Fibroblast of lung (primary cell): ENCODE measurements around the gene AOC1. TPM values are rescaled to one million over a fixed set of nuclear protein-coding genes. Genes with fewer than 3 reads are reported as not detected.

ENCODE experiments used
- DNase-seq, 2 donors: peaks; one replicate each; pipeline versions ENCODE4 v3.0.0 to v3.0.0-alpha.2; 2010; ENCODE audit warnings: low read depth in 2 of 2
- H2AFZ ChIP-seq: 2 replicates; pipeline ENCODE4 v1.5.1; 2012; ENCODE audit warnings: low read length, control low read depth, inconsistent platforms
- H3K27ac ChIP-seq: 2 replicates; pipeline ENCODE4 v1.5.1; 2011; ENCODE audit warnings: low read length, control low read depth; ENCODE audit not compliant: insufficient read depth
- H3K27me3 ChIP-seq: 2 replicates; pipeline ENCODE4 v1.5.1; 2011; ENCODE audit warnings: mild to moderate bottlenecking, low read length; ENCODE audit not compliant: control insufficient read depth, insufficient read depth
- H3K36me3 ChIP-seq: 2 replicates; pipeline ENCODE4 v1.5.1; 2011; ENCODE audit warnings: low read length; ENCODE audit not compliant: control insufficient read depth, insufficient read depth
- H3K4me1 ChIP-seq: 2 replicates; pipeline ENCODE4 v1.5.1; 2011; ENCODE audit warnings: low read length; ENCODE audit not compliant: control insufficient read depth, insufficient read depth; ENCODE audit errors: extremely low read depth
- H3K4me2 ChIP-seq: 2 replicates; pipeline ENCODE4 v1.5.1; 2011; ENCODE audit warnings: low read length, control low read depth; ENCODE audit not compliant: insufficient read depth; ENCODE audit errors: extremely low read depth
- H3K4me3 ChIP-seq, 4 experiments: fragments of 200-600 bp in 1 of 4; sonication (generic) in 1 of 4; replicated peaks in 1 of 4; 2 replicates each; pipeline ENCODE4 v1.5.1; 2011 to 2016; ENCODE audit warnings: low read length in 4 of 4, low read depth in 3 of 4, mild to moderate bottlenecking in 3 of 4, control low read depth in 2 of 4, inconsistent platforms in 1 of 4, mixed read lengths in 1 of 4; ENCODE audit not compliant: insufficient read depth in 1 of 4; ENCODE audit errors: control extremely low read depth in 1 of 4
- H3K79me2 ChIP-seq: 2 replicates; pipeline ENCODE4 v1.5.1; 2012; ENCODE audit warnings: mild to moderate bottlenecking, low read length, inconsistent platforms; ENCODE audit not compliant: control insufficient read depth, insufficient read depth
- H3K9ac ChIP-seq: 2 replicates; pipeline ENCODE4 v1.5.1; 2011; ENCODE audit warnings: mild to moderate bottlenecking, low read length, control low read depth; ENCODE audit not compliant: insufficient read depth
- H3K9me3 ChIP-seq: 2 replicates; pipeline ENCODE4 v1.5.1; 2012; ENCODE audit warnings: low read depth, low read length; ENCODE audit not compliant: control insufficient read depth, insufficient read depth
- H4K20me1 ChIP-seq: 2 replicates; pipeline ENCODE4 v1.5.1; 2011; ENCODE audit warnings: low read length; ENCODE audit not compliant: control insufficient read depth, insufficient read depth; ENCODE audit errors: extremely low read depth
- EZH2 ChIP-seq: IDR thresholded peaks from 2 replicates; pipeline ENCODE4 v1.5.1; 2012; ENCODE audit warnings: low read length, control low read depth, mild to moderate bottlenecking; ENCODE audit errors: missing control alignments
- polyA plus RNA-seq, 2 donors: library from polyadenylated mRNA; depleted of rRNA in 1 of 2; stranded (reverse) in 1 of 2; unstranded in 1 of 2; fragments of >200 nt; gene quantifications; 2 replicates each; pipeline ENCODE4 v1.2.1, GENCODE V29; 2011 to 2012; ENCODE audit warnings: missing spikeins in 1 of 2
- total RNA-seq: library from RNA; depleted of rRNA; stranded (reverse); fragments of >200 nt; gene quantifications from 2 replicates; pipeline ENCODE4 v1.2.1, GENCODE V29; 2014
- TF ChIP-seq, protein P1 (sequence below), 2 donors: IDR thresholded peaks in 1 of 2; conservative IDR thresholded peaks in 1 of 2; 1 replicate in 1 of 2; 2 replicates in 1 of 2; pipeline ENCODE4 v1.5.1; 2011 to 2012; ENCODE audit warnings: low read length in 2 of 2, control low read depth in 1 of 2, inconsistent platforms in 1 of 2, low read depth in 1 of 2, mild to moderate bottlenecking in 1 of 2

The AOC1 gene
- total and polyA plus RNA-seq, 2 donors (not counting 1 experiment from before 2014, with no cell fraction given) = not detected

DNA sequence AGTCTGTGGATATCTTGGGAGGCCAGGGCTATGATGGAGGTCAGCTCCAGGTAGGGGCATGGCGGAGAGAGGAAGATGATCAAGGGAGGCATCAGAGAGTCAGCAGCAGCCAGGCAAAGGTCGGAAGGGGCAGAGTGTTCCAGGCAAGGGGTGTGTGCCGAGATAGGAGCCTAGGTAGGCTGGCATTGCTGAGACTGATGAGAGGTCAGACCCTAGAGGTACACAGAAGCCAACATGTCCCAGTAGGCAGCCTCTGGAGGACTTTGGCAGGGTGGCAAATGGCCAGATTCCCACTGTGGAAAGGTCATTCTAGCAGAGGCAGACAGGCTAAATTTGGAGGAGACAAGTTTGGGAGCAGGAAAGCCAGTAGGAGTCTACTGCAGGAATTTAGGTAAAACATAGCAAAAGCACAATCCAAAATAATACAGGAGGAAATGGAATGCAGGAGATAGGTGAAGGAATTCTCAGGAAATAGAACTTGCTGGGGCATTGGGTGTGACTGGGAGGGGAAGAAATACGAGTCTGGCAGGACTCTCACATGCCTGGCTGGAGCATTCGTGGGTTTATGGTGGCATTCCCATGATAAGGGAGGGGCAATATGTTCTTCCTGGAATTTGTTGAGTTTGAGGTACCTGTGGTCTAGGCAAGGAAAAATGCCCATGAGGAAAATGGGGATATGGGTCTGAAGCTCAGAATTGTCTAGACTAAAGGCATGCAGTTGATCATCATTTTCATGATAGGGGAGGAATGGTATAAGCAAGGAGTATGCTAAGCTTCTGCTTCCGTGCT lies 26.1 kb upstream of the AOC1 start:
- Histone ChIP-seq H3K36me3 (no peaks in the 10 kb centered on the region), H2AFZ (no peak overlapping the region), H3K27me3 (no peaks in the 10 kb centered on the region), H3K27ac (no peak overlapping the region), H3K9ac (no peak overlapping the region), H3K9me3 (no peaks in the 10 kb centered on the region), H3K4me2 (no peak overlapping the region), H3K79me2 (no peaks in the 10 kb centered on the region), H3K4me3 (no peak overlapping the region), H4K20me1 (no peaks in the 10 kb centered on the region), H3K4me1 (no peaks in the 10 kb centered on the region)
- no peak for DNase-seq
- TF ChIP-seq, protein P1, sequence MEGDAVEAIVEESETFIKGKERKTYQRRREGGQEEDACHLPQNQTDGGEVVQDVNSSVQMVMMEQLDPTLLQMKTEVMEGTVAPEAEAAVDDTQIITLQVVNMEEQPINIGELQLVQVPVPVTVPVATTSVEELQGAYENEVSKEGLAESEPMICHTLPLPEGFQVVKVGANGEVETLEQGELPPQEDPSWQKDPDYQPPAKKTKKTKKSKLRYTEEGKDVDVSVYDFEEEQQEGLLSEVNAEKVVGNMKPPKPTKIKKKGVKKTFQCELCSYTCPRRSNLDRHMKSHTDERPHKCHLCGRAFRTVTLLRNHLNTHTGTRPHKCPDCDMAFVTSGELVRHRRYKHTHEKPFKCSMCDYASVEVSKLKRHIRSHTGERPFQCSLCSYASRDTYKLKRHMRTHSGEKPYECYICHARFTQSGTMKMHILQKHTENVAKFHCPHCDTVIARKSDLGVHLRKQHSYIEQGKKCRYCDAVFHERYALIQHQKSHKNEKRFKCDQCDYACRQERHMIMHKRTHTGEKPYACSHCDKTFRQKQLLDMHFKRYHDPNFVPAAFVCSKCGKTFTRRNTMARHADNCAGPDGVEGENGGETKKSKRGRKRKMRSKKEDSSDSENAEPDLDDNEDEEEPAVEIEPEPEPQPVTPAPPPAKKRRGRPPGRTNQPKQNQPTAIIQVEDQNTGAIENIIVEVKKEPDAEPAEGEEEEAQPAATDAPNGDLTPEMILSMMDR (conservative IDR thresholded peaks at IDR 0.05 in 1 of 2, IDR thresholded peaks at IDR 0.05 in 1 of 2; ENCODE audit: low read depth in 1 of 2, low read length in 2 of 2) = no peak
- no peak for TF ChIP-seq EZH2

DNA sequence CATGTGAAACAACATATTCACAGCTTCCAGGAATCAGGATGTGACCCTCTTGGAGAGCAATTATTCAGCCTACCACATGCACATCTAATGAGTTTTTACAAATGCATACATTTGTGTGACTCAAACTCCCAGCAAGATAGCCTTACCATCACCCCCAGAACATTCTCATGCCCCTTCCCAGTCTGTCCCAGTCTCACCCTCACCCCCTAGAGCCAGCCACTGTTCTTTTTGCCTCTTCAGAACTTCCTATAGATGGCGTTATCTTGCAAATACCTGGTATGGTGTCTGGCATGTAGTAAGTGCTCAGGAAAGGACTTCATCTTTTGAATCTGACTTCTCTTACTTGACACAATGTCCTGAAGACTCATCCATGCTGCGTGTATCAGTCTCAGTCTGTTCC lies 23.9 kb upstream of the AOC1 start:
- Histone ChIP-seq H3K9ac (no peak overlapping the region), H4K20me1 (no peaks in the 10 kb centered on the region), H3K27me3 (no peaks in the 10 kb centered on the region), H3K9me3 (no peaks in the 10 kb centered on the region), H3K27ac (no peak overlapping the region), H3K4me1 (no peaks in the 10 kb centered on the region), H3K4me2 (no peak overlapping the region), H2AFZ (no peak overlapping the region), H3K79me2 (no peaks in the 10 kb centered on the region), H3K4me3 (no peak overlapping the region), H3K36me3 (no peaks in the 10 kb centered on the region)
- DNase-seq = no peak
- no peak for TF ChIP-seq EZH2
- TF ChIP-seq, protein P1 (conservative IDR thresholded peaks at IDR 0.05 in 1 of 2, IDR thresholded peaks at IDR 0.05 in 1 of 2; ENCODE audit: low read depth in 1 of 2, low read length in 2 of 2) = no peak

DNA sequence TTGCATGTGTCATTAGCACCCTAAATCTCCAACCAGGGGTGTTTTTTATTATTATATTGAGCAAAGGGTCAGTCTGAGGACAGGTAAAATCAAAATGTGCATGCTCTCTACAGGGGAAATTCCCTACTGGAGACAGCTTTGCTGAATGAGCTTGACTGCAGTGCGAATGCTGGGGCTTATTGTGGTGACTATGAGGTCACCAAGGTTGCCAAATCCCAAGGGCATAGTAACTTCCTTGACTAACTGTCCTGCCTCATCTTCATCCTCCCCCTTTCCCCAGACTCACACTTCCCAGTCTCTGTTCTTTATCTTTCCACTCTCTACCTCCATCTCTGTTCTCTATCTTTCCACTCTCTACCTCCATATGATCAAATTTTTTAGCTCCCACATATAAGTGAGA lies 22.9 kb upstream of the AOC1 start:
- no peaks in the 10 kb centered on the region for H3K27me3 ChIP-seq
- H3K4me3 ChIP-seq = no peak overlapping the region
- no peaks in the 10 kb centered on the region for H3K4me1 ChIP-seq
- H2AFZ ChIP-seq = no peak overlapping the region
- H4K20me1 ChIP-seq = no peaks in the 10 kb centered on the region
- no peaks in the 10 kb centered on the region for H3K36me3 ChIP-seq
- H3K79me2 ChIP-seq = no peaks in the 10 kb centered on the region
- H3K9me3 ChIP-seq = no peaks in the 10 kb centered on the region
- no peak for DNase-seq
- TF ChIP-seq, protein P1 (conservative IDR thresholded peaks at IDR 0.05 in 1 of 2, IDR thresholded peaks at IDR 0.05 in 1 of 2; ENCODE audit: low read depth in 1 of 2, low read length in 2 of 2) = no peak
- TF ChIP-seq EZH2 = no peak
- H3K4me2 ChIP-seq = no peak overlapping the region
- H3K9ac ChIP-seq = no peak overlapping the region
- H3K27ac ChIP-seq = no peak overlapping the region
